Testis (tissue), 2 donors: ENCODE results near the gene GABRB1.

Source experiments
- CTCF ChIP-seq, 3 experiments: fragments of 450-650 bp in 2 of 3; fragments of 200-600 bp in 1 of 3; sonication (generic) in 1 of 3; IDR thresholded peaks; one replicate each; pipeline ENCODE4 v1.5.1; 2016 to 2019; ENCODE audit warnings: antibody characterized with exemption in 3 of 3, mild to moderate bottlenecking in 2 of 3, moderate library complexity in 1 of 3
- POLR2A ChIP-seq: fragments of 450-650 bp; IDR thresholded peaks from one replicate; pipeline ENCODE4 v1.6.1; 2017; ENCODE audit warnings: antibody characterized with exemption, mild to moderate bottlenecking, moderate library complexity

DNA sequence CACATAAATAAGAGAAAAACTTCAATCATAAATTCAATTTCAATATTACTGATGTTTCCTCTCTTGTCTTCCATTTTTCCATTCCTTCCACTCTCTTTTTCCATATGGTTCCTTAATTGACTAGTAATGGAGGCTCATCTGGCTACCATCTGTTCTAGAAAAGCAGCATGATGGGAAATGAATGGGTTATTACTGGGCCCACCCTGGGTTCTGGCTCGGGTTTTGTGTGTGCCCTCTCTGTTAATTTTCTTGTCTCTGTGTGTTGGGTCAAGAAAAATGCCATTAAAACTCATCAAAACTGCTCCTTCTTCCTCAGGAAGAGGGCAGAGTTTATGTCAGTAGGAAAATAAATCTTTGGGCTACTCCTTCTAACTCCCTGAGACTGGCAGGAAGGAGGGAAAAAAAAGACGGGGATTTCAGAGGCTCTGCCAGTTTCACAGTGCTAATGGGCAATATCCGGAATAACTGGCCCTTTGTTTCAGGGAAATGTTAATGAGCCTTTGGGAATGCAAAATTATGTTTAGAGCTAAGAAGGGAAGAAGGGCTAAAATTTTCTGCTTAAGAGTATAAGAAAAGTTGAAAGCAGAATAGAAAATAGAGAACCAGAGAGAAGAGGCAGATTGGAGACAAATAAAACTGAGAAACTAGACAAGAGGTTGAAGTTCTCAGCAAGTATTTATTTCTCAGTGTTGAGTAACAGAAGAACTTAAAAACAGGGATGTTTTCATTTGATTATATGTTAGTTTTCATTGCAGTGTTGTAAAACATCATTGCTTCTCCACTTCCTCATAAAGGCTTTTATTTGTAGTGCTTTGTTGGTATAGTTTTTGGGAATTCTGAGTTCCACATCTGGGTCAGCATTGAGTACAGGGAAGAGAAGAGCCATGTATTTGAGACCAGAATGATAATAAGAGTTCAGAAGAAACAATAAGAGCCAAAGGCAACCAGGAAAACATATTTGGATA is 19.7 kb downstream of the GABRB1 start:
- no peak for TF ChIP-seq CTCF (IDR thresholded peaks at IDR 0.05)
- TF ChIP-seq POLR2A, result no peak
